ENCODE measurements around the gene LHX1. TPM values are rescaled to one million over a fixed set of nuclear protein-coding genes. Genes with fewer than 3 reads are reported as not detected.

LHX1 gene
- total RNA-seq, 1 donor: not detected

DNA sequence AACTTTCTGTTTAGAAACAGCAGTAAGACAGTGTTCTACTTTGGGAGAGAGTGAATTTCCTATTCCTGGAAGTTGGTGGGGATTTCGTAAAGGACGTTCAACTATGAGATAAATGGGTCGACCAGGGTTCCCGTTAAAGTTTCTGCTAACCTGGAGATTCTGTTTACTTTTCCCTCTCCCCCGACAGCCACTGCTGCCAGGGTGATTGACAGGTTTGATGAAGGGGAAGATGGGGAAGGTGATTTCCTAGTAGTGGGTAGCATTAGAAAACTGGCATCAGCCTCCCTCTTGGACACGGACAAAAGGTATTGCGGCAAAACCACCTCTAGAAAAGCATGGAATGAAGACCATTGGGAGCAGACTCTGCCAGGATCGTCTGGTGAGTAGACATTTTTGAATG is 12.8 kb downstream of the LHX1 start:
- TF ChIP-seq, protein P1, sequence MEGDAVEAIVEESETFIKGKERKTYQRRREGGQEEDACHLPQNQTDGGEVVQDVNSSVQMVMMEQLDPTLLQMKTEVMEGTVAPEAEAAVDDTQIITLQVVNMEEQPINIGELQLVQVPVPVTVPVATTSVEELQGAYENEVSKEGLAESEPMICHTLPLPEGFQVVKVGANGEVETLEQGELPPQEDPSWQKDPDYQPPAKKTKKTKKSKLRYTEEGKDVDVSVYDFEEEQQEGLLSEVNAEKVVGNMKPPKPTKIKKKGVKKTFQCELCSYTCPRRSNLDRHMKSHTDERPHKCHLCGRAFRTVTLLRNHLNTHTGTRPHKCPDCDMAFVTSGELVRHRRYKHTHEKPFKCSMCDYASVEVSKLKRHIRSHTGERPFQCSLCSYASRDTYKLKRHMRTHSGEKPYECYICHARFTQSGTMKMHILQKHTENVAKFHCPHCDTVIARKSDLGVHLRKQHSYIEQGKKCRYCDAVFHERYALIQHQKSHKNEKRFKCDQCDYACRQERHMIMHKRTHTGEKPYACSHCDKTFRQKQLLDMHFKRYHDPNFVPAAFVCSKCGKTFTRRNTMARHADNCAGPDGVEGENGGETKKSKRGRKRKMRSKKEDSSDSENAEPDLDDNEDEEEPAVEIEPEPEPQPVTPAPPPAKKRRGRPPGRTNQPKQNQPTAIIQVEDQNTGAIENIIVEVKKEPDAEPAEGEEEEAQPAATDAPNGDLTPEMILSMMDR (IDR thresholded peaks at IDR 0.05; ENCODE audit: extremely low read depth, low read depth, low read length): no peak
- Histone ChIP-seq H3K27ac (ENCODE audit: low read depth, low read length) (peak overlapping the region; percentile 81), H2AFZ (ENCODE audit: low read length) (no peak overlapping the region)

DNA sequence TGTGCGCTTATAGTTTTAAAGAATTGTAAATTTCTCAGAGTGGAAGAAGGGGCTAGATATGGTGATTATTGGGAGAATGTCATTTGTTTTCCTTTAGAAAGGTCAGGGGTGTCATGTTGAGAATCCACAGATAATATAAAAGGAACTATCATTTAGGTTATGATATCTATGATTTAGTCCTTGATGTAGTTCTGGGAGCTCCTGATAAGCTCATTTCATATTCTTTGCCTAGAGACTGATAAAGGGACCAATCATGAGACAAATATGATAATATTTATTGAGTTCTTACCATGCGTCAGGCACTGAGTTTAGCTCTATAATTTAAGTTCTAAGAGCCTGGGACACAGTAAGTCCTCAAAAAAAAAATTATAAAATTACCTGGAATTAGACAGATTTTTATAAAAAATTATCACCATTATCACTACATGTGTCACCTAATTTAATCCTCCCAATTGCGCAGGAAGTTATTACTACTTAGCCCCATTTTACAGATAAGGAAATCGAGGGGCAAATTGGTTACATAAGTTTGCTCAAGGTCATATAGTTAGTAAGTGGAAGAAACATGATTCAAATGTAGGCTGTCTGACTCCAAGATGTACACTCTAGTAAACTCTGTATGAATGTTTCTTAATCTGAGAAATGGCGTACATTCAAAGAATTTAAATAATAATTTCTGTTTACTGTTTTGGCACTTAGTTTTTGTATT is 14.0 kb downstream of the LHX1 start:
- Histone ChIP-seq H3K9me3 (ENCODE audit: low read depth, low read length) (no peaks in the 10 kb centered on the region), H2AFZ (ENCODE audit: low read length) (no peak overlapping the region), H3K79me2 (ENCODE audit: insufficient read depth, low read length) (peaks cover 43% of the 10 kb centered on the region), H4K20me1 (ENCODE audit: insufficient read depth, low read length) (peaks cover 12% of the 10 kb centered on the region), H3K27ac (ENCODE audit: low read depth, low read length) (no peak overlapping the region), H3K4me2 (ENCODE audit: insufficient read depth, low read length) (no peak overlapping the region), H3K4me1 (ENCODE audit: insufficient read depth, low read length) (peaks cover 15% of the 10 kb centered on the region), H3K4me3 (ENCODE audit: insufficient read depth, low read length) (no peak overlapping the region), H3K36me3 (ENCODE audit: insufficient read depth, low read length) (peaks cover 46% of the 10 kb centered on the region), H3K27me3 (ENCODE audit: insufficient read depth, low read length) (peaks cover 20% of the 10 kb centered on the region)
- TF ChIP-seq, protein P1 (IDR thresholded peaks at IDR 0.05; ENCODE audit: extremely low read depth, low read depth, low read length): no peak
- no peak for DNase-seq (ENCODE audit: insufficient read length, low spot score, missing footprints)

More for the DNA sequence above, 12.8 kb downstream of the LHX1 start:
- Histone ChIP-seq H3K4me3 (ENCODE audit: insufficient read depth, low read length) (peak overlapping the region; percentile 93), H3K27me3 (ENCODE audit: insufficient read depth, low read length) (peaks cover 32% of the 10 kb centered on the region), H3K4me2 (ENCODE audit: insufficient read depth, low read length) (peak overlapping the region; percentile 98), H3K9me3 (ENCODE audit: low read depth, low read length) (no peaks in the 10 kb centered on the region), H3K36me3 (ENCODE audit: insufficient read depth, low read length) (peaks cover 36% of the 10 kb centered on the region), H4K20me1 (ENCODE audit: insufficient read depth, low read length) (peaks cover 12% of the 10 kb centered on the region), H3K4me1 (ENCODE audit: insufficient read depth, low read length) (peaks cover 15% of the 10 kb centered on the region), H3K79me2 (ENCODE audit: insufficient read depth, low read length) (peaks cover 42% of the 10 kb centered on the region)
- no peak for DNase-seq (ENCODE audit: insufficient read length, low spot score, missing footprints)

DNA sequence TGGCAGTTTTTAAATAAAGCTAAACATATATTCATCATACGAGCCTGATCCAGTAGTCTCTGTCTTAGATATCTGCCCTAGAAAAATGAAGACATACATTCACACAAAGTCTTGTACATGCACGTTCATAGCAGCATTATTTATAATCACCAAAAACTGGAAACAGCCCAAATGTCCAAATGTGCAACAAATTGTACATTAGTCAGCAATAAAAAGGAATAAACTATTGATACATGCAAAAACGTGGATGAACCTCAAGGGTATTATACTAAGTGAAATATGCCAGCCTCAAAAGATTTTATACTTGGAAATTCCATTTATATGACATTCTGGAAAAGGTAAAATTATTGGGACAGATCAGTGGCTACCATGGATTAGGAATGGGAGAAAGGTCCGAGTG is 34.2 kb downstream of the LHX1 start:
- Histone ChIP-seq H3K36me3 (ENCODE audit: insufficient read depth, low read length) (no peaks in the 10 kb centered on the region), H2AFZ (ENCODE audit: low read length) (no peak overlapping the region), H3K79me2 (ENCODE audit: insufficient read depth, low read length) (peaks cover 28% of the 10 kb centered on the region), H4K20me1 (ENCODE audit: insufficient read depth, low read length) (peaks cover 5% of the 10 kb centered on the region), H3K4me1 (ENCODE audit: insufficient read depth, low read length) (no peaks in the 10 kb centered on the region), H3K27me3 (ENCODE audit: insufficient read depth, low read length) (no peaks in the 10 kb centered on the region), H3K27ac (ENCODE audit: low read depth, low read length) (no peak overlapping the region), H3K9me3 (ENCODE audit: low read depth, low read length) (no peaks in the 10 kb centered on the region), H3K4me2 (ENCODE audit: insufficient read depth, low read length) (no peak overlapping the region), H3K4me3 (ENCODE audit: insufficient read depth, low read length) (no peak overlapping the region)
- TF ChIP-seq, protein P1 (IDR thresholded peaks at IDR 0.05; ENCODE audit: extremely low read depth, low read depth, low read length): no peak
- no peak for DNase-seq (ENCODE audit: insufficient read length, low spot score, missing footprints)

DNA sequence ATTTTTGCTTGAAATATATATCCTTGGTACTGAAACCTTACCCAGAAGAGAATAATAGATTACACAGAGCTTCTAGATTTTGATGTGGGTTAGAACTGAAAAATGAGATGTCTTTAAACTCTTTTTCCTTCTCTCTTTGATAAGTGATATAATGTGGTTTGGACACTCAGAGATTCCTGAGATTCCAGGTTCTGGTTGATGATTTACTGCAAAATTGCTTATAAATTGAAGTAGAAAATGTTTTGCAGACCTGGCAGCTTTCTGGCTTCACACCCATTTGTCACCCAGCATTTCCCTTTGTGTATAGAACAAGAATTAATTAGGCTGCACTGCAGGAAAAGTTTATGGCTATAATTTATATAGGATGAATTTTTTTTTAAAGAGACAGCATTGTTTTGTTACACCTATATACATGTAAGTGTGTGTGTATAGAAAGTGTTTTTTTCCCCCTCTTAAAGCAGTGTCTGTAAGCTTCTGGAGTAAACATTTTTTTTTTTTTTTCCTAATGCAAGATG is 35.0 kb downstream of the LHX1 start:
- no peak for DNase-seq (ENCODE audit: insufficient read length, low spot score, missing footprints)
- Histone ChIP-seq H3K27me3 (ENCODE audit: insufficient read depth, low read length) (no peaks in the 10 kb centered on the region), H2AFZ (ENCODE audit: low read length) (no peak overlapping the region), H4K20me1 (ENCODE audit: insufficient read depth, low read length) (peaks cover 5% of the 10 kb centered on the region), H3K4me1 (ENCODE audit: insufficient read depth, low read length) (no peaks in the 10 kb centered on the region), H3K4me2 (ENCODE audit: insufficient read depth, low read length) (no peak overlapping the region), H3K36me3 (ENCODE audit: insufficient read depth, low read length) (no peaks in the 10 kb centered on the region), H3K79me2 (ENCODE audit: insufficient read depth, low read length) (peaks cover 31% of the 10 kb centered on the region), H3K9me3 (ENCODE audit: low read depth, low read length) (no peaks in the 10 kb centered on the region), H3K27ac (ENCODE audit: low read depth, low read length) (no peak overlapping the region), H3K4me3 (ENCODE audit: insufficient read depth, low read length) (no peak overlapping the region)
- TF ChIP-seq, protein P1 (IDR thresholded peaks at IDR 0.05; ENCODE audit: extremely low read depth, low read depth, low read length): no peak

Measured in osteoblast (primary cell).